Lower lobe of right lung (tissue), 2 donors: ENCODE measurements around the gene WDR86. TPM values are rescaled to one million over a fixed set of nuclear protein-coding genes. Genes with fewer than 3 reads are reported as not detected.

ENCODE experiments used
- ATAC-seq, 2 donors: fragments of 200-7000 bp; cut with Tn5 transposase; one replicate each; pipeline ENCODE4 v1.9.1; 2020 to 2022; ENCODE audit warnings: mild to moderate bottlenecking in 2 of 2, moderate library complexity in 2 of 2
- DNase-seq: peaks from one replicate; pipeline ENCODE4 v3.0.0-alpha.2; 2020
- H3K27ac ChIP-seq: fragments of 200-600 bp; one replicate; pipeline ENCODE4 v1.8.0; 2022
- H3K27me3 ChIP-seq: fragments of 200-600 bp; one replicate; pipeline ENCODE4 v1.8.0; 2022; ENCODE audit warnings: low read depth
- H3K36me3 ChIP-seq: fragments of 200-600 bp; one replicate; pipeline ENCODE4 v1.8.0; 2022; ENCODE audit warnings: mild to moderate bottlenecking
- H3K4me1 ChIP-seq: fragments of 200-600 bp; one replicate; pipeline ENCODE4 v1.8.0; 2022
- H3K4me3 ChIP-seq: fragments of 200-600 bp; one replicate; pipeline ENCODE4 v1.8.0; 2022; ENCODE audit warnings: mild to moderate bottlenecking
- H3K9me3 ChIP-seq: fragments of 200-600 bp; one replicate; pipeline ENCODE4 v1.8.0; 2022
- intact Hi-C: fragments of 100-400 bp; cut with DNase I; formaldehyde crosslinking; loops from one replicate; pipeline ENCODE4 v1.11.0; 2022
- total RNA-seq: library from RNA; stranded (reverse); fragmentation: NEBNext Ultra II Directional; extraction: Animal tissue kit (Norgen Biotek cat#: 25700); gene quantifications from one replicate; pipeline ENCODE4 v1.2.1, GENCODE V29; 2021
- TF ChIP-seq, protein P1 (sequence below): fragments of 200-600 bp; IDR thresholded peaks from one replicate; pipeline ENCODE4 v1.8.0; 2022; ENCODE audit warnings: antibody characterized with exemption, mild to moderate bottlenecking
- donor health status: DM: no; HTN: yes; CAD: no; lungs with severe emphysema.

Gene WDR86
- total RNA-seq, 1 donor from 2014 or later: 4.4 TPM

- Histone ChIP-seq H3K4me1 (peaks cover 10% of the 10 kb centered on the region), H3K27me3 (peaks cover 15% of the 10 kb centered on the region), H3K9me3 (no peaks in the 10 kb centered on the region), H3K36me3 (no peaks in the 10 kb centered on the region), H3K4me3 (no peak overlapping the region), H3K27ac (no peak overlapping the region)
- no peak for ATAC-seq
- no peak for DNase-seq
- TF ChIP-seq, protein P1, sequence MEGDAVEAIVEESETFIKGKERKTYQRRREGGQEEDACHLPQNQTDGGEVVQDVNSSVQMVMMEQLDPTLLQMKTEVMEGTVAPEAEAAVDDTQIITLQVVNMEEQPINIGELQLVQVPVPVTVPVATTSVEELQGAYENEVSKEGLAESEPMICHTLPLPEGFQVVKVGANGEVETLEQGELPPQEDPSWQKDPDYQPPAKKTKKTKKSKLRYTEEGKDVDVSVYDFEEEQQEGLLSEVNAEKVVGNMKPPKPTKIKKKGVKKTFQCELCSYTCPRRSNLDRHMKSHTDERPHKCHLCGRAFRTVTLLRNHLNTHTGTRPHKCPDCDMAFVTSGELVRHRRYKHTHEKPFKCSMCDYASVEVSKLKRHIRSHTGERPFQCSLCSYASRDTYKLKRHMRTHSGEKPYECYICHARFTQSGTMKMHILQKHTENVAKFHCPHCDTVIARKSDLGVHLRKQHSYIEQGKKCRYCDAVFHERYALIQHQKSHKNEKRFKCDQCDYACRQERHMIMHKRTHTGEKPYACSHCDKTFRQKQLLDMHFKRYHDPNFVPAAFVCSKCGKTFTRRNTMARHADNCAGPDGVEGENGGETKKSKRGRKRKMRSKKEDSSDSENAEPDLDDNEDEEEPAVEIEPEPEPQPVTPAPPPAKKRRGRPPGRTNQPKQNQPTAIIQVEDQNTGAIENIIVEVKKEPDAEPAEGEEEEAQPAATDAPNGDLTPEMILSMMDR: no peak
- intact Hi-C loops: no loop called here
Measured at GRCh38 chr7:151435103-151435916, 25.5 kb upstream of the WDR86 start.

DNA sequence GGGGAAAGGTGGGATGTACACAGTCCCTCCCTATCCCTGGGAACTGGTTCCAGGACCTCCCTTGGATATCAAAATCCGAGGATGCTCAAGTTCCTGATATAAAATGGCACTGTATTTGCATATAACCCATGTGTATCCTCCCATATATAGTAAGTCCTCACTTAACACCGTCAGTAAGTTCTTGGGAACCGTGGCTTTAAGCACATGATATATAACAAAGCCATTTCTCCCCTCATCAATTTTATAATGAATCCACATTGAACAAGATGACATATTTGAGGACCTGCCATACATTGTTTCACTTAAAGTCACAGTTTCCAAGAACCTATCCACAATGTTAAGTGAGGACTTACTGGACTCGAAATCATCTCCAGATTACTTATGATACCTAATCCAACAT is 24.7 kb upstream of the WDR86 start:
- Histone ChIP-seq H3K4me1 (peaks cover 11% of the 10 kb centered on the region), H3K4me3 (no peak overlapping the region), H3K27ac (no peak overlapping the region), H3K9me3 (no peaks in the 10 kb centered on the region), H3K27me3 (peaks cover 9% of the 10 kb centered on the region), H3K36me3 (no peaks in the 10 kb centered on the region)
- no peak for ATAC-seq
- no peak for DNase-seq
- intact Hi-C loops: no loop called here
- TF ChIP-seq, protein P1: no peak

GRCh38 chr7:151433721-151434400 is 24.0 kb upstream of the WDR86 start:
- Histone ChIP-seq H3K27ac (no peak overlapping the region), H3K4me1 (peaks cover 14% of the 10 kb centered on the region), H3K36me3 (no peaks in the 10 kb centered on the region), H3K27me3 (peaks cover 2% of the 10 kb centered on the region), H3K4me3 (no peak overlapping the region), H3K9me3 (no peaks in the 10 kb centered on the region)
- DNase-seq: no peak
- TF ChIP-seq, protein P1: no peak
- intact Hi-C loops: no loop called here
- no peak for ATAC-seq

- no peaks in the 10 kb centered on the region for H3K9me3 ChIP-seq
- no peak for ATAC-seq
- peaks cover 24% of the 10 kb centered on the region for H3K4me1 ChIP-seq
- H3K36me3 ChIP-seq: no peaks in the 10 kb centered on the region
- H3K27ac ChIP-seq: no peak overlapping the region
- intact Hi-C loops: no loop called here
- no peak for DNase-seq
- TF ChIP-seq, protein P1: no peak
- no peaks in the 10 kb centered on the region for H3K27me3 ChIP-seq
- no peak overlapping the region for H3K4me3 ChIP-seq
Measured at GRCh38 chr7:151432658-151433521, 23.1 kb upstream of the WDR86 start.

- TF ChIP-seq, protein P1: no peak
Measured at GRCh38 chr7:151431768-151432311, 22.0 kb upstream of the WDR86 start.

More at GRCh38 chr7:151431768-151432311, 22.0 kb upstream of the WDR86 start:
- intact Hi-C loops: no loop called here
- H3K36me3 ChIP-seq: no peaks in the 10 kb centered on the region
- H3K4me3 ChIP-seq: no peak overlapping the region
- DNase-seq (no peak), ATAC-seq (no peak)
- no peak overlapping the region for H3K27ac ChIP-seq
- peaks cover 34% of the 10 kb centered on the region for H3K4me1 ChIP-seq
- no peaks in the 10 kb centered on the region for H3K9me3 ChIP-seq
- no peaks in the 10 kb centered on the region for H3K27me3 ChIP-seq
